ENCODE measurements around the gene LRRFIP2.
"Not testable (repeated sequence)": the region's sequence is repeated elsewhere in the genome, so short reads cannot be mapped to it uniquely, and the experiment has no call there.

The LRRFIP2 gene

DNA sequence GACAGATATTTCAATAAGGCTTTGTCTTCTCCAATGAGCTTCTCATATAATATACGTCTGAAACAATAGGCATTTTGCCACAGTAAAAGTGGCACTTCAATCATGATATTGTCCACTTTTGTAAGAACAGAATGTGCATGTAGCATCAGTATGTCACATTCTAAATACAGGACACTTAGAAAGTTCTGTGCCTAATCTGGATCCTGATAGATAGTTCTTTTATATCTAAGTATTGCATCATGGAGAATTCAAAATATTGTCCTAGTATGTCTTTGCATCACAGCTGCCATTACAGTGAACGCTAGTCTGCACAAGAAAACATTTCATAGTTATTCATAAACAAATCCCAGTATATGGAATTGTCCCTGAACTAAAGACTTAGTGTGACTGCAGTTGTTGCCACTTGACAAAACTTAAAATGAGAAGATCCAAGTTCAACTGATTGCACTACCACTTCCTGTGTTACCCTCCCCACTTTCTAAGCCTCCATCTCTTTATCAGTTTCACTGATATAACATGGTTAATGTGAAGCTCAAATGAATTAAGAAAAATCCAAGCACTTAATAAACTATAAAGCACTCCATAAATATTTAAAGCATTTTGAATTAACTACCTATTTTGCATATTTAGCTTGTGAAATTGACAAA is 19.6 kb downstream of the LRRFIP2 start:
- no peaks in the 10 kb centered on the region for H3K36me3 ChIP-seq
- DNase-seq = no peak
- no peaks in the 10 kb centered on the region for H3K27me3 ChIP-seq
- H3K4me1 ChIP-seq = no peaks in the 10 kb centered on the region
- H3K9me3 ChIP-seq = no peaks in the 10 kb centered on the region
- TF ChIP-seq, protein P1, sequence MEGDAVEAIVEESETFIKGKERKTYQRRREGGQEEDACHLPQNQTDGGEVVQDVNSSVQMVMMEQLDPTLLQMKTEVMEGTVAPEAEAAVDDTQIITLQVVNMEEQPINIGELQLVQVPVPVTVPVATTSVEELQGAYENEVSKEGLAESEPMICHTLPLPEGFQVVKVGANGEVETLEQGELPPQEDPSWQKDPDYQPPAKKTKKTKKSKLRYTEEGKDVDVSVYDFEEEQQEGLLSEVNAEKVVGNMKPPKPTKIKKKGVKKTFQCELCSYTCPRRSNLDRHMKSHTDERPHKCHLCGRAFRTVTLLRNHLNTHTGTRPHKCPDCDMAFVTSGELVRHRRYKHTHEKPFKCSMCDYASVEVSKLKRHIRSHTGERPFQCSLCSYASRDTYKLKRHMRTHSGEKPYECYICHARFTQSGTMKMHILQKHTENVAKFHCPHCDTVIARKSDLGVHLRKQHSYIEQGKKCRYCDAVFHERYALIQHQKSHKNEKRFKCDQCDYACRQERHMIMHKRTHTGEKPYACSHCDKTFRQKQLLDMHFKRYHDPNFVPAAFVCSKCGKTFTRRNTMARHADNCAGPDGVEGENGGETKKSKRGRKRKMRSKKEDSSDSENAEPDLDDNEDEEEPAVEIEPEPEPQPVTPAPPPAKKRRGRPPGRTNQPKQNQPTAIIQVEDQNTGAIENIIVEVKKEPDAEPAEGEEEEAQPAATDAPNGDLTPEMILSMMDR (IDR thresholded peaks at IDR 0.05; ENCODE audit: low read depth, low read length) = no peak
- H3K4me3 ChIP-seq (ENCODE audit: low read depth, low read length) = no peak overlapping the region

DNA sequence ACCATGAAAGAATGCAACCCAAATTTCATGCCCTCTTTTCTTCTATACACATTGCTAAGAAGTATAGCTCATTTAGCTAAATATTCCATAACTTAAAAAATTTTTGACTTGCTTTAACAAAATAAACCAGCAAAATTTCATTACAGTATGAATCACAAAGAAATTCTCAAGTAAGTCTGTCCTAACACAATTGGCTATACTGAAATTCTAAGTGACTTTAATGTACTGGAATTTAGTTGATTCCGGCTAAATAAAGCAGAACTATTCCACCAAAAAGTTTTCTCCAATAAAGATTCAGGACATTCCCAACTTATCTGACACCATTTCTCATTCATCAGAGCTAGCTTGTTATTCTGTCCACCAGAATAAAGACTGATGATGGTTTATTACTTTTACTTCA is 23.8 kb downstream of the LRRFIP2 start:
- Histone ChIP-seq H3K4me3 (ENCODE audit: low read depth, low read length) (no peak overlapping the region), H3K4me1 (no peaks in the 10 kb centered on the region), H3K36me3 (no peaks in the 10 kb centered on the region), H3K9me3 (no peaks in the 10 kb centered on the region), H3K27me3 (no peaks in the 10 kb centered on the region)
- TF ChIP-seq, protein P1 (IDR thresholded peaks at IDR 0.05; ENCODE audit: low read depth, low read length) = no peak
- no peak for DNase-seq

DNA sequence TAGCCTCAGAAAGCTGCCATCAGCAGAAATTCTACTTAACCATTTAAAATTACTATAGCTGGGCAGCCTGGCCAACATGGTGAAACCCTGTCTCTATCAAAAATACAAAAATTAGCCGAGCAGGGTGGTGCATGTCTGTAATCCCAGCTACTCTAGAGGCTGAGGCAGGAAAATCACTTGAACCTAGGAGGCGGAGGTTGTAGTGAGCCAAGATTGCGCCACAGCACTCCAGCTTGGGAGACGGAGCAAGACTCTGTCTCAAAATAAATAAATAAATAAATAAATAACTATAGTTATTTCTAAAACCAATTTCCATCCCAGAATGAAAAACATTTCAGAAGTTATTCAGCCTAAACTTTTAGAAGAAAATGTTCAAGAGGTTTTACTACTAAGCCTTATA is 25.1 kb downstream of the LRRFIP2 start:
- TF ChIP-seq, protein P1 (IDR thresholded peaks at IDR 0.05; ENCODE audit: low read depth, low read length) = no peak
- Histone ChIP-seq H3K27me3 (no peaks in the 10 kb centered on the region), H3K4me3 (ENCODE audit: low read depth, low read length) (no peak overlapping the region), H3K36me3 (no peaks in the 10 kb centered on the region), H3K4me1 (no peaks in the 10 kb centered on the region), H3K9me3 (no peaks in the 10 kb centered on the region)
- DNase-seq = no peak

DNA sequence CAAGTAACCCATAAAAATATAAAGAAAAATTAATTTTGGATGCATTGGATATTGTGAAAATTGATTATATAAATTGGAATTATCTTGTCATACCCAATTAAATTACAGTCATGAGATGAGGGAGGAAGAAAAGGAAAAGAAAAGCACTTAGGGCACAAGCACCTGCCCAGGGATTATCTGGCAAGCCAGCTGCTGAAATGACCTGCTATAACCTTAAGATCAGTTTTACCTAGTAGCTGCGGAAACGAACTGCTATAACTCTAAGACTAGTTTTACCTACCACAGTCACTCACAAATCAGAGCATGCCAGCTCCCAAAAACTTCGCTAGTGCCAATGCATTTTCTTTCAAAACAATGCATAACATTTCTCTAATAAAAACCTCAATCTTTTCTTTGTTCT is 26.2 kb downstream of the LRRFIP2 start:
- H3K36me3 ChIP-seq = no peaks in the 10 kb centered on the region
- DNase-seq = no peak
- no peak overlapping the region for H3K4me3 ChIP-seq (ENCODE audit: low read depth, low read length)
- H3K4me1 ChIP-seq = no peaks in the 10 kb centered on the region
- TF ChIP-seq, protein P1 (IDR thresholded peaks at IDR 0.05; ENCODE audit: low read depth, low read length) = no peak
- no peaks in the 10 kb centered on the region for H3K27me3 ChIP-seq
- no peaks in the 10 kb centered on the region for H3K9me3 ChIP-seq

DNA sequence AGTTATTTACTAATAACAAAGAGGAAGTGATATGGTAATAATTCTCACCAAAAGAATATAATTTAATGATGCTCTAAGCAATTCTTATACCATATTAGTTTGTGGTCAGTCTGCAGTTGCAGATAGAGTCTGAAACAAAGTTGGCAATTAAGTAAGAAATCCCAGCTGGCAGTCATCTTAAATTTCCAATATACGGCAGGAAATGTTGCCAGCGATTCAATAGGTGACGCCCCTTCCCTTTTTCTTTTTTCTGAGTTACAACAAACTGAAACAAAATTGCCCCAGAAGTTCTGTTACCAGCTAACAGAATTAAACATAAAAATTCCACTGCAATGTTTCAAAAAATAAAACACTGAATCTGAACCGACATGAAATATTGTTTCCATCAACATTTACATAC is 26.7 kb downstream of the LRRFIP2 start:
- Histone ChIP-seq H3K4me3 (ENCODE audit: low read depth, low read length) (no peak overlapping the region), H3K9me3 (no peaks in the 10 kb centered on the region), H3K4me1 (no peaks in the 10 kb centered on the region), H3K36me3 (no peaks in the 10 kb centered on the region), H3K27me3 (no peaks in the 10 kb centered on the region)
- DNase-seq = no peak
- TF ChIP-seq, protein P1 (IDR thresholded peaks at IDR 0.05; ENCODE audit: low read depth, low read length) = no peak

DNA sequence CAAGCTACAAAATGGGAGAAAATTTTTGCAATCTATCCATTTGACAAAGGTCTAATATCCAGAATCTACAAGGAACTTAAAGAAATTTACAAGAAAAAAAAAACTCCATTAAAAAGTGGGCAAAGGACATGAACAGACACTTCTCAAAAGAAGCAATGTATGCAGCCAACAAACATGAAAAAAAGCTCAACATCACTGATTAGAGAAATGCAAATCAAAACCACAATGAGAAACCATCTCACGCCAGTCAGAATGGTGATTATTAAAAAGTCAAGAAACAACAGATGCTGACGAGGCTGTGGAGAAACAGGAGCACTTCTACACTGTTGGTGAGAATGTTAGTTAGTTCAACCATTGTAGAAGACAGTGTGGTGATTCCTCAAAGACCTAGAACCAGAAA is 27.5 kb downstream of the LRRFIP2 start:
- H3K4me3 ChIP-seq (ENCODE audit: low read depth, low read length); H3K36me3 ChIP-seq; H3K4me1 ChIP-seq; H3K9me3 ChIP-seq; H3K27me3 ChIP-seq; DNase-seq: not testable (repeated sequence)

DNA sequence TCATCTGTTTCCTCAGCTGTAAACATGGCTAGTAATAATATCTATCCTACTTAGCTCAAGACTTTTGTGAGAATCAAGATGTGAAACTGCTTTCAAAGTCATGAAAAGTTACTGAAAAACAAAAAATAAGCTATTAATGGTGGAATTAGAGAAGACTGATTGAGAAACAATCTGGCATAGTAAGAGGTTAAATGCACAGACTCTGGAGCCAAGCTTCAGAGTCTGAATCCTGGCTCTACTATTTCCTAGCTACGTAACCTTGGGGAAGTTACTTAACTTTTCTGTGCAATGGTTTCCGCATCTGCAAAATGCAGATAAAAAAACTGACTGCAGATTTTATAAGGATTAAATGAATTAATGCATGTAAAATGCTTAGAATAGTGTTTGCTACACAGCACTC is 28.8 kb downstream of the LRRFIP2 start:
- no peaks in the 10 kb centered on the region for H3K36me3 ChIP-seq
- DNase-seq = no peak

More for the DNA sequence above, 28.8 kb downstream of the LRRFIP2 start:
- TF ChIP-seq, protein P1 (IDR thresholded peaks at IDR 0.05; ENCODE audit: low read depth, low read length) = no peak
- Histone ChIP-seq H3K4me1 (no peaks in the 10 kb centered on the region), H3K9me3 (no peaks in the 10 kb centered on the region), H3K27me3 (no peaks in the 10 kb centered on the region), H3K4me3 (ENCODE audit: low read depth, low read length) (no peak overlapping the region)

All from BE2C (cell line).